CD4-positive, alpha-beta T cell treated with Interleukin-15 for 4 hours (primary cell): ENCODE results near the gene FAM120B.

ENCODE experiments used
- DNase-seq: peaks from one replicate; pipeline ENCODE4 v3.0.0-alpha.2; 2020; ENCODE audit warnings: low spot score

Gene FAM120B

GRCh38 chr6:170358496-170358895 lies 51.9 kb downstream of the FAM120B start:
- DNase-seq, result no peak

GRCh38 chr6:170360476-170360875 lies 53.9 kb downstream of the FAM120B start:
- DNase-seq, result no peak

- DNase-seq, result no peak
Measured at GRCh38 chr6:170361335-170361734, 54.8 kb downstream of the FAM120B start.

- no peak for DNase-seq
Measured at GRCh38 chr6:170362121-170362520, 55.6 kb downstream of the FAM120B start.

- no peak for DNase-seq
Measured at GRCh38 chr6:170363255-170363654, 56.7 kb downstream of the FAM120B start.

- no peak for DNase-seq
Measured at GRCh38 chr6:170365121-170365520, 58.6 kb downstream of the FAM120B start.

GRCh38 chr6:170365593-170365992 lies 59.0 kb downstream of the FAM120B start:
- DNase-seq, result no peak

- DNase-seq, result no peak
Measured at GRCh38 chr6:170366248-170366960, 59.8 kb downstream of the FAM120B start.

GRCh38 chr6:170367241-170367640 lies 60.7 kb downstream of the FAM120B start:
- DNase-seq, result no peak

- no peak for DNase-seq
Measured at GRCh38 chr6:170368544-170368943, 62.0 kb downstream of the FAM120B start.

GRCh38 chr6:170369403-170369802 lies 62.8 kb downstream of the FAM120B start:
- no peak for DNase-seq

- no peak for DNase-seq
Measured at GRCh38 chr6:170370416-170370815, 63.9 kb downstream of the FAM120B start.

GRCh38 chr6:170371080-170371479 lies 64.5 kb downstream of the FAM120B start:
- DNase-seq, result no peak

- DNase-seq, result no peak
Measured at GRCh38 chr6:170371588-170371987, 65.0 kb downstream of the FAM120B start.

- no peak for DNase-seq
Measured at GRCh38 chr6:170372380-170373325, 66.1 kb downstream of the FAM120B start.

- DNase-seq, result no peak
Measured at GRCh38 chr6:170374571-170375444, 68.2 kb downstream of the FAM120B start.

- no peak for DNase-seq
Measured at GRCh38 chr6:170375661-170376060, 69.1 kb downstream of the FAM120B start.

GRCh38 chr6:170376386-170377043 lies 70.0 kb downstream of the FAM120B start:
- no peak for DNase-seq

GRCh38 chr6:170378502-170378901 lies 71.9 kb downstream of the FAM120B start:
- peak; percentile 5 for DNase-seq

- no peak for DNase-seq
Measured at GRCh38 chr6:170381562-170381961, 75.0 kb downstream of the FAM120B start.

GRCh38 chr6:170383466-170384035 lies 77.0 kb downstream of the FAM120B start:
- no peak for DNase-seq
